Activated CD8-positive, alpha-beta memory T cell treated with anti-CD3 and anti-CD28 coated beads for 36 hours (primary cell): ENCODE data around the gene PFDN2. TPM values are rescaled to one million over a fixed set of nuclear protein-coding genes. Genes with fewer than 3 reads are reported as not detected.

Source experiments
- CTCF ChIA-PET: fragments of 350-600 bp; sonication (Branson Sonifier 250); formaldehyde crosslinking; loops from one replicate; lab custom pipeline; 2021; ENCODE audit warnings: antibody characterized with exemption; lab: Charles Lee
- POLR2A ChIA-PET: fragments of 350-600 bp; sonication (Branson Sonifier 250); formaldehyde crosslinking; loops from one replicate; lab custom pipeline; 2021; ENCODE audit warnings: antibody characterized with exemption; lab: Charles Lee
- total RNA-seq, 2 experiments: library from RNA; stranded (reverse); gene quantifications; one replicate each; pipeline ENCODE4 v1.2.3, GENCODE V29; 2021

The PFDN2 gene, protein sequence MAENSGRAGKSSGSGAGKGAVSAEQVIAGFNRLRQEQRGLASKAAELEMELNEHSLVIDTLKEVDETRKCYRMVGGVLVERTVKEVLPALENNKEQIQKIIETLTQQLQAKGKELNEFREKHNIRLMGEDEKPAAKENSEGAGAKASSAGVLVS
- 100 to 1,000 TPM; 148 to 159 TPM for total RNA-seq

DNA sequence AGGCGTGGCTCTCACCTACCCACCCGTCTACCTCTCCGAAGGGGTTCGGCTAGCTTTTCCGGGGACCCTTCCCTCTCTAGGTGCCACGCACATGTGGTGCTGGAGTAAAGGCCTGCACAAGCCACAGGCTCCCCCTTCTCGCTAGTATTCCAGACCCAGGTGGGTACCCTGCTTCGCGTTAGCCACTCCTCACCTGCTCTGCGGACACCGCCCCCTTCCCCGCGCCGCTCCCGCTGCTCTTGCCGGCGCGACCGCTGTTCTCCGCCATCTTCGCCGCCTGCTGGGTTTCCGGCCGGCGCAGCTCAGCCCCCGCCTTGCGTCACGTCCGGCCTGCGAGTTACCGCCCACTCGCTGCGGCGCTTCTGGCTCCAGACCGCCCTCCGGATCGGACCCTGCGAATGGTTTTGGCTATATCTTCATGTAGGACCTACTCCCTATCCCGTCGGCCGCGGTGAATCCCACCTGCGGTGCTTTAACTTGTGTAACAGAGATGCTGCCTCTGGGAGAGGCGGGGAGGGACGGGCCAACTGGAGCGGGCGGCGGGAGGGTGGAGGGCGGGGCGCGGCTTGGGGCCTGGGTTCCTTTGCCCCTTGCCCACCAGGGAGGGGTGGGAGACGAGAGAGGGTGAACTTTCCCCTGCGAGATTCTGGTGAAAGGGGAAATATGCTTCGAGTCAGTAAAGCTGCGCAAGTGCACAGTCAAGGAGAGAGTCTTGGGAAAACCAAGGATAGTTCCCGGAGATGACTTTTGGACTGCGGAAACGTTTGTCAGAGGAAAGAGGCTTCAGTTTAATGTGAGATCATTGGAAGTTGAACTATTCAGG lies at the start of gene PFDN2, which contains the start of gene NIT1:
Gene PFDN2 (minus strand): TSS at position 279 of the 823 bp plus-strand sequence. CDS start 11 bp downstream, at position 268.
Gene NIT1 (plus strand): TSS at position 347 of the 823 bp plus-strand sequence. CDS start 72 bp downstream, at position 419.
- CTCF ChIA-PET = interaction anchor here (0.9 to 1.9 kb wide), 4 partner anchors 13 to 76 kb away, joined by 3 to 10 read pairs (median 4); partner anchors contain the start of genes ARHGAP30 and PPOX
- POLR2A ChIA-PET = interaction anchor here (0.8 to 3.3 kb wide), 10 partner anchors 11 to 188 kb away, joined by 3 to 23 read pairs (median 4); partner anchors contain the start of genes ARHGAP30, DEDD, PPOX and UFC1

DNA sequence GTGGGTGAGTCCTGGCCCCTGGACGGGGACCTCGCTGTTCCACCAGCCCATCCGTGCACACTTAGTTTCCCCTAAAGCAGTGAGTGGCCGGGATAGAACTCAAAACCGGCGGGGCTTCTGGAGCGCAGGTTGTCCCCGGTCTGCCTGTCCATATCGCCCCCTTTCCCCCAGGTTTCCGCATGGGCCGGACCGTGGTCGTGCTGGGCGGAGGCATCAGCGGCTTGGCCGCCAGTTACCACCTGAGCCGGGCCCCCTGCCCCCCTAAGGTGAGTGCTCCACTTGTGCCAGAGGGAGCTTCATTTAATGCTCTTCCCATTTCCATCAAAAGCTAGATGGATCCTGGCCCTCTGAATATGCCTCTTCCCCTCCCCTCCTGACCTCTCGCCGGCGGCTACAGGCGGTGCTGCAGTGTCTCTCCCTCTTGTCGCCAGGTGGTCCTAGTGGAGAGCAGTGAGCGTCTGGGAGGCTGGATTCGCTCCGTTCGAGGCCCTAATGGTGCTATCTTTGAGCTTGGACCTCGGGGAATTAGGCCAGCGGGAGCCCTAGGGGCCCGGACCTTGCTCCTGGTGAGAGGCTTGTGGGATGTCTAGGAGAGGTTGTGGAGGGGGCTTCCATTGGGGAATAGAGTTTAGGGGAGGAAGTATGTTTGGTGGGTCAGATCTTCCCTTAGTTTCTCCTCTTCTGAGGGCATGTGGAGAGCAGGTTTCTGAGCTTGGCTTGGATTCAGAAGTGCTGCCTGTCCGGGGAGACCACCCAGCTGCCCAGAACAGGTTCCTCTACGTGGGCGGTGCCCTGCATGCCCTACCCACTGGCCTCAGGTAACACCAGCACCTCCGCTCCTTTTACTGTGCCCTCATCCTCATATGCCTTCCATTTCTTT lies 49.1 kb upstream of the PFDN2 start:
- CTCF ChIA-PET = interaction anchor here (0.6 to 2.7 kb wide), 15 partner anchors 9 to 273 kb away, joined by 3 to 16 read pairs (median 5); partner anchors contain the start of genes B4GALT3, DEDD, NDUFS2 and NIT1
- POLR2A ChIA-PET = interaction anchor here (0.5 to 2.6 kb wide), 10 partner anchors 8 to 59 kb away, joined by 3 to 21 read pairs (median 4); partner anchors contain the start of genes NDUFS2, NIT1, PFDN2 and TOMM40L

DNA sequence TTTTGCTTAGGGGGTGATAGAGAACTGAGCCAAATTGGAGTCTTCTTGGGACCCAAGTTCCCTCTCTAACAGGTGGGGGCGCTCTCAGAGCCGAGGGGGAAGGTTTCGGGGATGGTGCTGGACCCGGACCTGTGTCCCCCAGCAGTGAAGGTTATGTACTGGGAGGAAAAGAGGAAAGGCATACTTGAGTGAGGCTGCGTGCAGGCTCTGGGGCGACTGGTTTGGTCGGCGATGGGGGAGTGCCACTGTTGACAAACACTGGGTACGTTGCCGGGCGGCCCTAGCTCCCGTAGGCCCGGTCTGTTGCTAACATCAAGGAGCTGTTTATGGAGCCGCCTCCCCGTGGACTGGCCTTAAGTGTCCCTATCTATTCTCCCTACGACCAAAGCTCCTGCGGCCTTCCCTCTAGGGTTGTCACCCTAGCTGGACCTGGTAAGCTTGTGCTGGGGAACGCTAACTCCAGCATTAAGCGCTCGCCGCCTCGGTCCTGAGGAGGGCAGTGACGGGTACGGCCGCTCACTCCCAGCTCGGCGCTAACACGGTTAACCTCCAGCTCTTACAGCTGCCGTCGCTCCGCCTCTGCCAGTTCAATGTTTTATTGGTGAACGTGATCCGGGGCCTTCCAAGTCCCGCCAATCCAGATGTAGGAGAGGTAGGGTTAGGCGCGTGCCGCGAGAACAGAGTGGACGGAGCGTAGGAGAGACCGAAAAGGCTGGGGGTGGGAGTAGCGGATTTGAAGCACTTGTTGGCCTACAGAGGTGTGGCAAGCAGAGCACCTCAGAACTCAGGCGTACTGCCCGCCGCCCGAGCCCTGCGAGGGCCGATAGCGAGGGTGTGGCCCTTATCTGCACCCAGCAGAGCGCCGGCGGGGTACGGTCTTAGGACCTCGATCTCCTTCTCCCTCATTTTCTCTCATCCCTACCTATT lies 48.2 kb upstream of the PFDN2 start, which contains the start of gene PPOX:
Gene PPOX (plus strand): TSS at position 685 of the 927 bp plus-strand sequence. CDS start 422 bp downstream, outside the sequence.
- CTCF ChIA-PET = interaction anchor here (1.1 to 2.7 kb wide), 13 partner anchors 8 to 216 kb away, joined by 3 to 16 read pairs (median 5); partner anchors contain the start of genes B4GALT3, DEDD, NIT1 and PFDN2
- POLR2A ChIA-PET = interaction anchor here (0.5 to 2.6 kb wide), 10 partner anchors 8 to 443 kb away, joined by 3 to 21 read pairs (median 4); partner anchors contain the start of genes NDUFS2, NIT1, PFDN2 and TOMM40L

DNA sequence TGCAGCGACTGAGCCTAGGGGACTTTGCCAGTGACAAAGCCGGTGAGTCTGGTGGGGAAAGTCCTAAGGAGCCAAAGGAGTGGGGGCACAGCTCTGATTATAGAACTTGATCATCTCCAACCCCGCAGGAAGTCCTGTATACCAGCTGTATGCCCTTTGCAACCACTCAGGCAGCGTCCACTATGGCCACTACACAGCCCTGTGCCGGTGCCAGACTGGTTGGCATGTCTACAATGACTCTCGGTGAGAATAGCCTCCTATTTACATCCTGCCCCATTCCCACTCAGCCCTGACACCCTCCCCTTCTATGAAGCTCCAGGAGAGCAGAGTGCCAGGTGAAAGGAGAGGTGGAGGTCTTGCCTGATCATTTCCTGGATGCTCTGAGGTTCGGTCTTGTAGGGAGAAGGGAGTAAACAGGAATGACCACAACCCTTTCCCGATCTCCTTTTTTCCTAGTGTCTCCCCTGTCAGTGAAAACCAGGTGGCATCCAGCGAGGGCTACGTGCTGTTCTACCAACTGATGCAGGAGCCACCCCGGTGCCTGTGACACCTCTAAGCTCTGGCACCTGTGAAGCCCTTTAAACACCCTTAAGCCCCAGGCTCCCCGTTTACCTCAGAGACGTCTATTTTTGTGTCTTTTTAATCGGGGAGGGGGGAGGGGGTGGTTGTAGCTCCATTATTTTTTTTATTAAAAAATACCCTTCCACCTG lies 47.2 kb upstream of the PFDN2 start:
- CTCF ChIA-PET = interaction anchor here (1.1 to 2.7 kb wide), 11 partner anchors 8 to 217 kb away, joined by 3 to 16 read pairs (median 5); partner anchors contain the start of genes B4GALT3, DEDD, NIT1 and PFDN2

DNA sequence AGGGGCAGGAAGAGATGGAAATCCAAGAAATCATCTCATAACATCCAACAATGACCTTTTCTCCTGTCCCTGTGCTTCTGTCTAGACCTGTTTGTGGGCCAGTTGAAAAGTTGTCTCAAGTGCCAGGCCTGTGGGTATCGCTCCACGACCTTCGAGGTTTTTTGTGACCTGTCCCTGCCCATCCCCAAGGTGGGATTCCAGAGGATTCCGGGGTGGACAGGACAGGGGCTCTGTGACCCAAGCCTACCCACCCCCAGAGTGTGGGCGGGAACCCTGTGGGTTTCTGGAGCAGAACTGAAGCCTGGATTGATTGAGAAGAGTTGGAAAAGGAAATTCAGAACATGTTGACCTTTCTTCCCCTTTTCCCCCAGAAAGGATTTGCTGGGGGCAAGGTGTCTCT lies 46.0 kb upstream of the PFDN2 start:
- ChIA-PET CTCF (no interaction called here), POLR2A (no interaction called here)

More for the DNA sequence above, 47.2 kb upstream of the PFDN2 start:
- POLR2A ChIA-PET = interaction anchor here (1.0 to 2.6 kb wide), 5 partner anchors 8 to 442 kb away, joined by 3 to 21 read pairs (median 4); partner anchors contain the start of genes NDUFS2, NIT1, PFDN2 and UFC1

DNA sequence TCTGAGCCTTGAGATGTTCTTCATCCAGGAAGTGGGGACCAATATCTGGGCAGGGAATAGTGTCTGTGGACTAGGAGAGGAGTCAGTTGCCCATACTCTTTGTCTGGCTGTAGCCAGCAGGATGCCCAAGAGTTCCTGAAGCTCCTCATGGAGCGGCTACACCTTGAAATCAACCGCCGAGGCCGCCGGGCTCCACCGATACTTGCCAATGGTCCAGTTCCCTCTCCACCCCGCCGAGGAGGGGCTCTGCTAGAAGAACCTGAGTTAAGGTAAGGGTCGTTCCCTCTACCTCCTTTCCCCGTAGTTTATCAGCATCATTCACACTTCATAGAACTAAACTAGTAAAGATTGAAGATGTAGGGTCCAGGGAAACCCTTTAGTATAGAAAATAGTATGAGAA lies 45.0 kb upstream of the PFDN2 start:
- CTCF ChIA-PET = interaction anchor here (1.7 kb wide), 1 partner anchor 9 kb away, joined by 4 read pairs; no protein-coding TSS in a partner anchor
- POLR2A ChIA-PET = interaction anchor here (0.6 kb wide), 1 partner anchor 15 kb away, joined by 4 read pairs; no protein-coding TSS in a partner anchor

DNA sequence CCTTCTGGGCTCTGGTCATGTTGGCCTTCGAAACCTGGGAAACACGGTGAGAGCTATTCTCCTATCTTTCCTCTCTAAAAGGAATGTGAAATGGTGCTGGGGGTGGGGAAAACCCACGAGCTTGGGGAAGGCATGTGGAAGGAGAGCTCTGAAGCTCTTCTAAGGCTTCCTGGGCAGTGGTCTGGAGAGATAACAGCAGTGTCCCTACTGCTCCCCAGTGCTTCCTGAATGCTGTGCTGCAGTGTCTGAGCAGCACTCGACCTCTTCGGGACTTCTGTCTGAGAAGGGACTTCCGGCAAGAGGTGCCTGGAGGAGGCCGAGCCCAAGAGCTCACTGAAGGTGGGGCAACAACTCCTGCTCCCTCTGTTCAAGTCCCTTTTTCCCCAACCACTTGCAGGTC lies 44.2 kb upstream of the PFDN2 start:
- CTCF ChIA-PET = interaction anchor here (1.7 kb wide), 1 partner anchor 10 kb away, joined by 4 read pairs; no protein-coding TSS in a partner anchor

DNA sequence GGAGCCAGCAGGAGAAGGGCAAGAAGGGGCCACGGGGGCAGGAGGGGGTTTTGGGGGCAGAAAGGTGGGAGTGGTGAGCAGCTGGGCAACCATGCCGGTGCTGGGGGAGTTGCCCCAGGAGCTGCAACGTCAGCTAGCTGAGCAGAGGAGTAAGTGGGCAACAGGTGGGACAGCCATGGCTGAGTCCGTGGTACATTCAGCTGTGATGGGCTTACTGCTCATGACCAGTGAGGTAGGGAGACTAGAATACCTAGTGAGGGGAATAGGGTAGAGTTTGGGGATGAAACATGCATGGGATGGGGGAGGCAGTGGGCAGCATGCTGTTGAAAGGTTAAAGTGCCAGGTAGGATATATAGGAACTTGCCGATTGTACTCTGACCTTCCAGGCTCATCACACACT lies 43.8 kb upstream of the PFDN2 start:
- CTCF ChIA-PET = interaction anchor here (1.7 kb wide), 1 partner anchor 10 kb away, joined by 4 read pairs; no protein-coding TSS in a partner anchor
- POLR2A ChIA-PET = interaction anchor here (0.6 kb wide), 2 partner anchors 24 to 68 kb away, joined by 6 to 7 read pairs; no protein-coding TSS in a partner anchor

More for the DNA sequence above, 44.2 kb upstream of the PFDN2 start:
- POLR2A ChIA-PET = interaction anchor here (0.6 kb wide), 2 partner anchors 15 to 23 kb away, joined by 4 to 6 read pairs; no protein-coding TSS in a partner anchor

DNA sequence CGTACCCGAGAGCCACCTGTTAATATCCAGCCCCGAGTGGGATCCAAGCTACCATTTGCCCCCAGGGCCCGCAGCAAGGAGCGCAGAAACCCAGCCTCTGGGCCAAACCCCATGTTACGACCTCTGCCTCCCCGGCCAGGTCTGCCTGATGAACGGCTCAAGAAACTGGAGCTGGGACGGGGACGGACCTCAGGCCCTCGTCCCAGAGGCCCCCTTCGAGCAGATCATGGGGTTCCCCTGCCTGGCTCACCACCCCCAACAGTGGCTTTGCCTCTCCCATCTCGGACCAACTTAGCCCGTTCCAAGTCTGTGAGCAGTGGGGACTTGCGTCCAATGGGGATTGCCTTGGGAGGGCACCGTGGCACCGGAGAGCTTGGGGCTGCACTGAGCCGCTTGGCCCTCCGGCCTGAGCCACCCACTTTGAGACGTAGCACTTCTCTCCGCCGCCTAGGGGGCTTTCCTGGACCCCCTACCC lies 42.9 kb upstream of the PFDN2 start:
- CTCF ChIA-PET = interaction anchor here (0.6 kb wide), 1 partner anchor 223 kb away, joined by 3 read pairs; no protein-coding TSS in a partner anchor
- POLR2A ChIA-PET = interaction anchor here (0.6 kb wide), 1 partner anchor 69 kb away, joined by 7 read pairs; no protein-coding TSS in a partner anchor

DNA sequence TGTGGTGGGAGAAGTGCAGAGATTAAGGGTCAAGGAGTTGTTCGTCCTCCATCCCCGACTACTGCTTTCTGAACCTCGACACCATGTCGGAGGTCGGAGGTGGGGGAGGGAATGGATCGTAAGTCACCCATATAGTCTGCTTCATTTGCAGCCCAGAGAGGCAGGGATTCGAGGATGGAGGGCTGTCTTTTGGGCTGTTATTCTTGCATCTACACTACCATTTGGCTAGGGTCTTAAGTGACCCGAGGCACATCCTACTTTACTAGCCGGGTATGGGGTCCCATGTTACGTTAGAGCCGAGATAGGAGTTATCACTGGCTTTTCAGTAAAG lies 42.0 kb upstream of the PFDN2 start:
- POLR2A ChIA-PET = no interaction called here

DNA sequence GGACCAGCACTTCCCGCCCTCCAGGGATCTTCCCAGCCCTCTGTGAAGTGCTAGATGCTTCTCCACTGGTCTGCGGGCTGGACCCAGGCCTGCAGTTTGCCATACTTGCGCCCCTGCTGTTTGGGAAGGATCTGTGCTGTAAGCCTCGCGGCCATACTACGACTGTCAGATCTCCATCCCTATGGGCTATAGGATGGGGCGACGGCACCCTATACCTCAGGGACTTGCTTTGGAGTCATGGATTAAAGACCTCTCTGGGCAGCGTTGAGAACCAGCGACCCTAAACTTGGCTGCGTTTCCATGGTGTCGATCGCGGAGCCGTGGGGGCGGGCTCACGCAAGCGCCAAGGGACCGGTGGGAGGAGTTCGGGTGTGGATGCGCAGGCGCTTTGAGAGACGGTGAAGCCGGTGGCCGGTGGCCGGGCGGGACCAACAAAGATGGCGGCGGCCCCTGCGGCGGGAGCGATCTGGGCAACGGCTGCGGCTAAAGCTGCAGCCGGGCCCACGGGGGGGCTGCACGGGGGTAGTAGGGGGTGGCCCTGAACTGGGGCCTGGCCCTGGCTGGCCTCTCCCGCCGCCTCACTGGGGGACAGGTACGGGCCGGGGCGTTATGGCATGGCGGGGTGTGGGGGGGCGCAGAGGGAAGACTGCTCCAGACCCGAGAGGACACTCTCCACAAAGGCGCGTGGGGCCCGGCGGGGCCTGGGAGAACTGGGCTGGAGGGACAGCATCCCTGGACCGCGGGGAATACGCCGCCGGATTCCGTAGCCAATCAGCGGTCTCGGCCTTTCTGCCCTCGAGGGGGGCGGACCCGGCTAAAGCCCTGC lies 41.5 kb upstream of the PFDN2 start, which contains the start of gene USP21:
Gene USP21 (plus strand): TSS at position 414 of the 826 bp plus-strand sequence. CDS start 1,141 bp downstream, outside the sequence.
- ChIA-PET POLR2A (no interaction called here), CTCF (interaction anchor here (1.5 kb wide), 1 partner anchor 10 kb away, joined by 4 read pairs; no protein-coding TSS in a partner anchor)

More for the DNA sequence above, 42.0 kb upstream of the PFDN2 start:
- CTCF ChIA-PET = interaction anchor here (1.5 kb wide), 1 partner anchor 9 kb away, joined by 4 read pairs; no protein-coding TSS in a partner anchor

DNA sequence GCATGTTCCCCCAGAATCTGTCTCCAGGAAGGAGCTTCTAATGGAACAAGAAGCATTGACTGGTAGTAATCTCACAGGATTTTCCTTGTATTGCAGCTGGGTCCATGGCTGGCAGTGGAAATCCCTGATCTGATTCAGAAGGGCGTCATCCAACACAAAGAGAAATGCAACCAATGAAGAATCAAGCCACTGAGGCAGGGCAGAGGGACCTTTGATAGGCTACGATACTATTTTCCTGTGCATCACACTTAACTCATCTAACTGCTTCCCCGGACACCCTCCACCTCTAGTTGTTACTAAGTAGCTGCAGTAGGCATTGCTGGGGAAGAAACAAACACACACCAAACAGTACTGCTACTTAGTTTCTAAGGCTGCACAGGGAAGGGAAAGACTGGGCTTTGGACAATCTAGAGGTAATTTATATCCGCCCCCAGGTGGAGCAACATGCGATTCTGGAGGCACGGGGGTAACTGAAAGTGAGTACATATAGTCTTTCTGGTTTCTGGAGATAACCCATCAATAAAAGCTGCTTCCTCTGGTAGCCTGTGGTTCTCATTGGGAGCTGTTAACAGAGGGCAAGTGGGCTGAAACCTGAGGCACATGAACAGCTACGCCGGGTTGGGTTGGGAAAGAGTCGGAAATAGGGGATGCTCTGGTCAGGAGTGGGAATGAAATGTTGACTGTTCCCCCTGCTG lies 40.6 kb upstream of the PFDN2 start:
- ChIA-PET CTCF (interaction anchor here (0.6 to 1.5 kb wide), 5 partner anchors 8 to 87 kb away, joined by 3 to 4 read pairs (median 4); partner anchors contain the start of gene PPOX), POLR2A (interaction anchor here (0.5 to 0.7 kb wide), 2 partner anchors 67 to 230 kb away, joined by 4 read pairs; partner anchors contain the start of gene TOMM40L)

DNA sequence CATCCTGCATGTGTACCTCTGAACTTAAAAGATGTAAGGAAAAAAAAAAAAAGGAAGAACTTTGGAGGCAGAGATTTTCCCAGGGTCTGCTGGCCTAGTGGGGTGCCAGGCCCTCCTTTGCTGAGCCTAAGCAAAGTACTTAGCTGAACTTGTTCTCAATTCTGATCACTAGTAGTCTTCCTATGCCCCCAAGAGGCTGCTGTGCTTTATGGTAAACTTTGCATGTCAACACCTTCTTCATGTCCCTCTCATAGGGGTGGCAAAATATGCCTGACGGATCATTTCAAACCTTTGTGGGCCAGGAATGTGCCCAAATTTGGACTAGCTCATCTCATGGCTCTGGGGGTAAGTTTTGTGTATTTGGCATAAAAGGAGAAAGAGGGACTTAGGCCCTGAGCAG lies 40.0 kb upstream of the PFDN2 start:
- POLR2A ChIA-PET = interaction anchor here (0.5 to 1.1 kb wide), 3 partner anchors 8 to 231 kb away, joined by 4 read pairs; partner anchors contain the start of genes PPOX and TOMM40L
- CTCF ChIA-PET = interaction anchor here (0.6 to 1.5 kb wide), 4 partner anchors 8 to 86 kb away, joined by 3 to 4 read pairs (median 4); partner anchors contain the start of gene PPOX
